Prostate gland (tissue), 2 donors: ENCODE results near the gene MIP. TPM values are rescaled to one million over a fixed set of nuclear protein-coding genes. Genes with fewer than 3 reads are reported as not detected.

Source experiments
- DNase-seq: peaks from one replicate; pipeline ENCODE4 v3.0.0-alpha.2; 2019; ENCODE audit warnings: low spot score
- H3K27ac ChIP-seq, 2 donors: fragments of 200-600 bp; sonication (generic); 2 replicates each; pipeline ENCODE4 v1.5.1; 2017 to 2019
- H3K27me3 ChIP-seq: fragments of 200-600 bp; sonication (generic); replicated peaks from 2 replicates; pipeline ENCODE4 v1.5.1; 2019; ENCODE audit not compliant: insufficient read depth
- H3K36me3 ChIP-seq, 2 donors: fragments of 200-600 bp; sonication (generic); 1 replicate in 1 of 2; 2 replicates in 1 of 2; pipeline versions ENCODE4 v1.5.1 to v1.8.1; 2017 to 2019
- H3K4me1 ChIP-seq: fragments of 200-600 bp; sonication (generic); replicated peaks from 2 replicates; pipeline ENCODE4 v1.5.1; 2019
- H3K4me3 ChIP-seq, 2 donors: fragments of 200-600 bp; sonication (generic); 2 replicates each; pipeline ENCODE4 v1.5.1; 2017 to 2019
- H3K9me3 ChIP-seq: fragments of 200-600 bp; sonication (generic); 2 replicates; pipeline ENCODE4 v1.5.1; 2017
- CTCF ChIP-seq, 4 experiments: fragments of 200-600 bp in 2 of 4; fragments of 450-650 bp in 2 of 4; sonication (generic) in 2 of 4; IDR thresholded peaks; 1 replicate in 3 of 4; 2 replicates in 1 of 4; pipeline ENCODE4 v1.5.1; 2016 to 2019; ENCODE audit warnings: antibody characterized with exemption in 4 of 4, mild to moderate bottlenecking in 2 of 4, moderate library complexity in 2 of 4
- POLR2A ChIP-seq: fragments of 450-650 bp; IDR thresholded peaks from one replicate; pipeline ENCODE4 v1.6.1; 2016; ENCODE audit warnings: antibody characterized with exemption, mild to moderate bottlenecking
- POLR2AphosphoS5 ChIP-seq: sonication (generic); formaldehyde crosslinking; IDR thresholded peaks from one replicate; pipeline ENCODE4 v1.6.1; 2017; ENCODE audit warnings: antibody characterized with exemption
- WGBS: methylation state at CpG from one replicate; pipeline ENCODE4 v1.1.5; 2018; 5-methylcytosine and 5-hydroxymethylcytosine counted together
- intact Hi-C: fragments of 100-400 bp; cut with DNase I; formaldehyde crosslinking; loops from one replicate; pipeline ENCODE4 v1.14.2; 2022
- total RNA-seq, 2 donors: library from RNA; depleted of rRNA; stranded (reverse); fragments of >200 nt; gene quantifications; one replicate each; pipeline ENCODE4 v1.1.0, GENCODE V29; 2016

Gene MIP
- total RNA-seq, 2 donors from 2014 or later, result not detected

GRCh38 chr12:56417739-56418138 lies 36.7 kb downstream of the MIP start:
- TF ChIP-seq POLR2A (no peak), POLR2AphosphoS5 (no peak), CTCF (IDR thresholded peaks at IDR 0.05) (no peak)
- intact Hi-C loops, result no loop called here
- H3K36me3 ChIP-seq, result no peaks in the 10 kb centered on the region
- H3K4me1 ChIP-seq, result no peaks in the 10 kb centered on the region
- H3K27ac ChIP-seq, result no peak overlapping the region
- 94% methylated on average over 11 of the region's 11 CpGs for WGBS
- H3K4me3 ChIP-seq, result no peak overlapping the region
- no peak for DNase-seq
- no peaks in the 10 kb centered on the region for H3K9me3 ChIP-seq
- H3K27me3 ChIP-seq, result no peaks in the 10 kb centered on the region

GRCh38 chr12:56414401-56414800 lies 40.1 kb downstream of the MIP start:
- WGBS, result 90% methylated on average over 3 of the region's 3 CpGs
- intact Hi-C loops, result no loop called here
- no peak for TF ChIP-seq CTCF (IDR thresholded peaks at IDR 0.05)
- TF ChIP-seq POLR2A, result no peak
- no peak for TF ChIP-seq POLR2AphosphoS5

GRCh38 chr12:56413392-56413791 lies 41.1 kb downstream of the MIP start:
- Histone ChIP-seq H3K9me3 (no peaks in the 10 kb centered on the region), H3K4me3 (no peak overlapping the region), H3K27ac (no peak overlapping the region), H3K27me3 (no peaks in the 10 kb centered on the region), H3K4me1 (no peaks in the 10 kb centered on the region), H3K36me3 (no peaks in the 10 kb centered on the region)
- intact Hi-C loops, result no loop called here
- no peak for DNase-seq
- 86% methylated on average over 5 of the region's 7 CpGs for WGBS
- no peak for TF ChIP-seq CTCF (IDR thresholded peaks at IDR 0.05)
- no peak for TF ChIP-seq POLR2A
- no peak for TF ChIP-seq POLR2AphosphoS5

More at GRCh38 chr12:56414401-56414800, 40.1 kb downstream of the MIP start:
- no peak for DNase-seq
- no peaks in the 10 kb centered on the region for H3K27me3 ChIP-seq
- H3K9me3 ChIP-seq, result no peaks in the 10 kb centered on the region
- H3K4me3 ChIP-seq, result no peak overlapping the region
- H3K27ac ChIP-seq, result no peak overlapping the region
- no peaks in the 10 kb centered on the region for H3K36me3 ChIP-seq
- no peaks in the 10 kb centered on the region for H3K4me1 ChIP-seq

GRCh38 chr12:56411781-56412639 lies 42.4 kb downstream of the MIP start:
- WGBS, result 64% methylated on average over 6 of the region's 6 CpGs
- DNase-seq, result no peak

More at GRCh38 chr12:56411781-56412639, 42.4 kb downstream of the MIP start:
- Histone ChIP-seq H3K9me3 (no peaks in the 10 kb centered on the region), H3K4me3 (no peak overlapping the region), H3K27me3 (no peaks in the 10 kb centered on the region), H3K36me3 (no peaks in the 10 kb centered on the region), H3K27ac (no peak overlapping the region), H3K4me1 (no peaks in the 10 kb centered on the region)
- TF ChIP-seq POLR2AphosphoS5 (no peak), POLR2A (no peak), CTCF (IDR thresholded peaks at IDR 0.05) (no peak)
- intact Hi-C loops, result no loop called here
